Retinal pigment epithelial cell (primary cell): ENCODE data around the gene PEX10.

Source experiments
- DNase-seq: peaks from one replicate; pipeline ENCODE4 v3.0.0-alpha.2; 2010; ENCODE audit warnings: low read depth
- H3K4me3 ChIP-seq: 2 replicates; pipeline ENCODE4 v1.5.1; 2011; ENCODE audit warnings: mild to moderate bottlenecking, low read length, control low read depth, moderate library complexity
- CTCF ChIP-seq: conservative IDR thresholded peaks from 2 replicates; pipeline ENCODE4 v1.5.1; 2011; ENCODE audit warnings: low read depth, low read length, control low read depth, inconsistent platforms

The PEX10 gene

GRCh38 chr1:2400576-2400909, 11.8 kb downstream of the PEX10 start:
- no peak overlapping the region for H3K4me3 ChIP-seq
- no peak for DNase-seq
- no peak for TF ChIP-seq CTCF

- no peak for DNase-seq
- no peak for TF ChIP-seq CTCF
- H3K4me3 ChIP-seq = no peak overlapping the region
Observed at GRCh38 chr1:2399890-2400575, 12.3 kb downstream of the PEX10 start.

- no peak for DNase-seq
- no peak for TF ChIP-seq CTCF
- no peak overlapping the region for H3K4me3 ChIP-seq
Observed at GRCh38 chr1:2398871-2399270, 13.5 kb downstream of the PEX10 start.

- no peak overlapping the region for H3K4me3 ChIP-seq
- TF ChIP-seq CTCF = no peak
- no peak for DNase-seq
Observed at GRCh38 chr1:2397007-2397679, 15.2 kb downstream of the PEX10 start.

- no peak for TF ChIP-seq CTCF
- no peak for DNase-seq
- H3K4me3 ChIP-seq = no peak overlapping the region
Observed at GRCh38 chr1:2396476-2396875, 15.9 kb downstream of the PEX10 start.

- no peak overlapping the region for H3K4me3 ChIP-seq
- no peak for DNase-seq
- TF ChIP-seq CTCF = no peak
Observed at GRCh38 chr1:2396059-2396458, 16.3 kb downstream of the PEX10 start.

- H3K4me3 ChIP-seq = no peak overlapping the region
- no peak for TF ChIP-seq CTCF
- DNase-seq = no peak
Observed at GRCh38 chr1:2395245-2395644, 17.1 kb downstream of the PEX10 start.
